ENCODE data around the gene ARHGAP11B.
"Not testable (repeated sequence)": the region's sequence is repeated elsewhere in the genome, so short reads cannot be mapped to it uniquely, and the experiment has no call there.

The ARHGAP11B gene

GRCh38 chr15:30670056-30670455 lies 44.1 kb downstream of the ARHGAP11B start:
- no peak for DNase-seq (ENCODE audit: low spot score)
- Histone ChIP-seq H3K4me3 (no peak overlapping the region), H3K27ac (no peak overlapping the region)
- no peak for TF ChIP-seq CTCF (IDR thresholded peaks at IDR 0.05)

GRCh38 chr15:30671309-30671708 lies 45.4 kb downstream of the ARHGAP11B start:
- no peak for TF ChIP-seq CTCF (IDR thresholded peaks at IDR 0.05)
- no peak for DNase-seq (ENCODE audit: low spot score)
- H3K27ac ChIP-seq, result no peak overlapping the region
- no peak overlapping the region for H3K4me3 ChIP-seq

GRCh38 chr15:30675126-30675525 lies 49.2 kb downstream of the ARHGAP11B start:
- Histone ChIP-seq H3K27ac (no peak overlapping the region), H3K4me3 (no peak overlapping the region)
- TF ChIP-seq CTCF (IDR thresholded peaks at IDR 0.05), result no peak
- no peak for DNase-seq (ENCODE audit: low spot score)

- not testable (repeated sequence) for H3K4me3 ChIP-seq; H3K27ac ChIP-seq; DNase-seq (ENCODE audit: low spot score)
These were observed 50.0 kb downstream of the ARHGAP11B start for GRCh38 chr15:30675891-30676290.

GRCh38 chr15:30680997-30681396 lies 55.1 kb downstream of the ARHGAP11B start:
- H3K4me3 ChIP-seq; DNase-seq (ENCODE audit: low spot score); H3K27ac ChIP-seq: not testable (repeated sequence)

- not testable (repeated sequence) for H3K27ac ChIP-seq; H3K4me3 ChIP-seq; DNase-seq (ENCODE audit: low spot score)
These were observed 59.9 kb downstream of the ARHGAP11B start for GRCh38 chr15:30685709-30686285.

- H3K27ac ChIP-seq; H3K4me3 ChIP-seq; DNase-seq (ENCODE audit: low spot score): not testable (repeated sequence)
These were observed 60.7 kb downstream of the ARHGAP11B start for GRCh38 chr15:30686651-30687050.
